Hepatocyte (in vitro differentiated cells): ENCODE results near the gene KNTC1.

Experiments
- EZH2 ChIP-seq: fragments of 200-600 bp; sonication (generic); IDR thresholded peaks from 2 replicates; pipeline ENCODE4 v1.6.1; 2016; ENCODE audit warnings: antibody characterized with exemption, mild to moderate bottlenecking, borderline replicate concordance
- EZH2phosphoT487 ChIP-seq: fragments of 200-600 bp; sonication (generic); IDR thresholded peaks from one replicate; pipeline ENCODE4 v1.6.1; 2018; ENCODE audit warnings: antibody characterized with exemption, mild to moderate bottlenecking, low read depth, moderate library complexity; ENCODE audit not compliant: unreplicated experiment, severe bottlenecking
- TF ChIP-seq, protein P1 (sequence below): fragments of 200-600 bp; sonication (generic); IDR thresholded peaks from 2 replicates; pipeline ENCODE4 v1.5.1; 2016; ENCODE audit warnings: antibody characterized with exemption, mild to moderate bottlenecking; ENCODE audit not compliant: poor library complexity

GRCh38 chr12:122520676-122521075 is 6.4 kb upstream of the KNTC1 start:
- TF ChIP-seq, protein P1, sequence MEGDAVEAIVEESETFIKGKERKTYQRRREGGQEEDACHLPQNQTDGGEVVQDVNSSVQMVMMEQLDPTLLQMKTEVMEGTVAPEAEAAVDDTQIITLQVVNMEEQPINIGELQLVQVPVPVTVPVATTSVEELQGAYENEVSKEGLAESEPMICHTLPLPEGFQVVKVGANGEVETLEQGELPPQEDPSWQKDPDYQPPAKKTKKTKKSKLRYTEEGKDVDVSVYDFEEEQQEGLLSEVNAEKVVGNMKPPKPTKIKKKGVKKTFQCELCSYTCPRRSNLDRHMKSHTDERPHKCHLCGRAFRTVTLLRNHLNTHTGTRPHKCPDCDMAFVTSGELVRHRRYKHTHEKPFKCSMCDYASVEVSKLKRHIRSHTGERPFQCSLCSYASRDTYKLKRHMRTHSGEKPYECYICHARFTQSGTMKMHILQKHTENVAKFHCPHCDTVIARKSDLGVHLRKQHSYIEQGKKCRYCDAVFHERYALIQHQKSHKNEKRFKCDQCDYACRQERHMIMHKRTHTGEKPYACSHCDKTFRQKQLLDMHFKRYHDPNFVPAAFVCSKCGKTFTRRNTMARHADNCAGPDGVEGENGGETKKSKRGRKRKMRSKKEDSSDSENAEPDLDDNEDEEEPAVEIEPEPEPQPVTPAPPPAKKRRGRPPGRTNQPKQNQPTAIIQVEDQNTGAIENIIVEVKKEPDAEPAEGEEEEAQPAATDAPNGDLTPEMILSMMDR = no peak
- no peak for TF ChIP-seq EZH2phosphoT487
- no peak for TF ChIP-seq EZH2
